K562 (cell line): Measurements from ENCODE around the gene DNM1. TPM values are rescaled to one million over a fixed set of nuclear protein-coding genes. Genes with fewer than 3 reads are reported as not detected.

Experiments
- ASH1L ChIP-seq: fragments of 450-650 bp; IDR thresholded peaks from 2 replicates; pipeline ENCODE4 v1.6.1; 2018; ENCODE audit warnings: borderline replicate concordance, mild to moderate bottlenecking, low read depth; ENCODE audit not compliant: partially characterized antibody
- CREB5 ChIP-seq: fragments of 250-450 bp; sonication (Bioruptor Pico); IDR thresholded peaks from 2 replicates; pipeline ENCODE4 v1.5.0; 2020; ENCODE audit warnings: mild to moderate bottlenecking
- E2F1 ChIP-seq: sonication (generic); formaldehyde crosslinking; IDR thresholded peaks from 2 replicates; pipeline ENCODE4 v1.8.1; 2023; ENCODE audit warnings: mild to moderate bottlenecking, missing genetic modification reagents, moderate library complexity
- GTF2E2 ChIP-seq: fragments of 200-800 bp; sonication (Bioruptor generic); IDR thresholded peaks from 2 replicates; pipeline ENCODE4 v1.6.1; 2016; ENCODE audit warnings: missing genetic modification characterization, missing compliant biosample characterization
- HLTF ChIP-seq: fragments of 450-650 bp; IDR thresholded peaks from 2 replicates; pipeline ENCODE4 v1.6.1; 2016
- HMG20A ChIP-seq: fragments of 450-650 bp; formaldehyde crosslinking; conservative IDR thresholded peaks from 2 replicates; pipeline ENCODE4 v1.4.0; 2020; ENCODE audit warnings: mild to moderate bottlenecking, mixed read lengths
- MCM3 ChIP-seq: fragments of 450-650 bp; IDR thresholded peaks from 2 replicates; pipeline ENCODE4 v1.6.1; 2016
- MEF2D ChIP-seq: conservative IDR thresholded peaks from 2 replicates; pipeline ENCODE4 v1.6.1; 2016; ENCODE audit warnings: low read depth, missing genetic modification characterization, missing compliant biosample characterization
- MNT ChIP-seq, 2 experiments: fragments of 450-650 bp; conservative IDR thresholded peaks; 2 replicates each; pipeline ENCODE4 v1.6.1; 2017; ENCODE audit warnings: mild to moderate bottlenecking in 2 of 2, moderate library complexity in 2 of 2
- MTA2 ChIP-seq: fragments of 450-650 bp; IDR thresholded peaks from 2 replicates; pipeline ENCODE4 v1.6.1; 2016; ENCODE audit warnings: low read depth
- MTA3 ChIP-seq: fragments of 450-650 bp; formaldehyde crosslinking; IDR thresholded peaks from 2 replicates; pipeline ENCODE4 v1.6.1; 2017; ENCODE audit warnings: mild to moderate bottlenecking, borderline replicate concordance
- PHF20 ChIP-seq: fragments of 450-650 bp; IDR thresholded peaks from 2 replicates; pipeline ENCODE4 v1.6.1; 2018; ENCODE audit not compliant: partially characterized antibody
- POU5F1 ChIP-seq: fragments of 150-350 bp; IDR thresholded peaks from 2 replicates; pipeline ENCODE4 v1.6.1; 2014; ENCODE audit warnings: borderline replicate concordance, low read length, low read depth, mild to moderate bottlenecking; ENCODE audit not compliant: partially characterized antibody
- SAP30 ChIP-seq: fragments of 200-600 bp; sonication (generic); IDR thresholded peaks from 2 replicates; pipeline ENCODE4 v1.6.1; 2012; ENCODE audit warnings: borderline replicate concordance, low read depth, mild to moderate bottlenecking, moderate library complexity, low read length, control low read depth, inconsistent platforms; ENCODE audit not compliant: insufficient read depth, poor library complexity, severe bottlenecking
- SNRNP70 ChIP-seq: fragments of 200-400 bp; formaldehyde crosslinking; optimal IDR thresholded peaks from 2 replicates; pipeline ENCODE3; 2017; ENCODE audit warnings: low read depth, low read length
- TEAD1 ChIP-seq, 2 experiments: fragments of 450-650 bp in 1 of 2; sonication (generic) in 1 of 2; formaldehyde crosslinking; IDR thresholded peaks; 2 replicates each; pipeline versions ENCODE4 v1.4.0 to v1.8.0; 2020 to 2022; ENCODE audit warnings: mild to moderate bottlenecking in 2 of 2, missing genetic modification reagents in 1 of 2
- TFE3 ChIP-seq: fragments of 450-650 bp; formaldehyde crosslinking; IDR thresholded peaks from 2 replicates; pipeline ENCODE4 v1.4.0; 2020; ENCODE audit warnings: mild to moderate bottlenecking, mixed read lengths
- THRAP3 ChIP-seq: fragments of 450-650 bp; IDR thresholded peaks from 2 replicates; pipeline ENCODE4 v1.6.1; 2016; ENCODE audit warnings: mild to moderate bottlenecking, inconsistent platforms, borderline replicate concordance
- ZBTB1 ChIP-seq: sonication (generic); formaldehyde crosslinking; IDR thresholded peaks from 2 replicates; pipeline ENCODE4 v1.8.1; 2023; ENCODE audit warnings: missing genetic modification reagents, low read depth, mild to moderate bottlenecking, borderline replicate concordance
- ZBTB2 ChIP-seq: fragments of 450-650 bp; IDR thresholded peaks from 2 replicates; pipeline ENCODE4 v1.6.1; 2016; ENCODE audit warnings: antibody characterized with exemption
- ZNF668 ChIP-seq: fragments of 250-450 bp; sonication (Bioruptor Pico); IDR thresholded peaks from 2 replicates; pipeline ENCODE4 v1.8.0; 2022; ENCODE audit warnings: mild to moderate bottlenecking, inconsistent platforms
- polyA plus RNA-seq, 8 experiments: library from polyadenylated mRNA; depleted of rRNA in 4 of 8; stranded (reverse) in 5 of 8; unstranded in 3 of 8; fragments of >200 nt; fragmentation: Nextera tagmentation in 2 of 8; fragmentation: Illumina TruSeq in 1 of 8; extraction: Ambion mirVana in 2 of 8; extraction: Trizol in 1 of 8; gene quantifications; 2 replicates each; pipeline versions ENCODE4 v1.2.1 to v1.2.3, GENCODE V29; 2011 to 2014; ENCODE audit warnings: inconsistent platforms in 1 of 8, missing spikeins in 1 of 8
- total RNA-seq, 7 experiments: library from RNA; depleted of rRNA in 6 of 7; stranded (reverse); fragments of >200 nt in 6 of 7; fragmentation: Illumina TruSeq in 2 of 7; extraction: Trizol in 2 of 7; gene quantifications; 2 replicates each; pipeline versions ENCODE4 v1.2.1 to v1.2.3, GENCODE V29; 2011 to 2021; ENCODE audit warnings: low replicate concordance in 1 of 7

DNM1 gene
- total and polyA plus RNA-seq, 9 of the 15 experiments (the other 6 are each of a cell fraction or from before 2014, with no cell fraction given): 0.39 to 23.1 (median 9.1) TPM

- TF ChIP-seq TFE3 (CRISPR knock-in tag) (no peak; the same call in 1 of the 2 replicates), GTF2E2 (tag) (peak; percentile 26; the same call in 1 of the 2 replicates), ASH1L (no peak), PHF20 (no peak), POU5F1 (peak; percentile 91), SAP30 (peak; percentile 90), MCM3 (no peak), MEF2D (tag) (no peak), HLTF (no peak), E2F1 (CRISPR knock-in tag) (peak; percentile 82), ZBTB1 (CRISPR knock-in tag) (no peak), SNRNP70 (no peak), THRAP3 (no peak), ZBTB2 (peak; percentile 86; the same call in 1 of the 2 replicates), MTA2 (no peak), MNT (conservative IDR thresholded peaks at IDR 0.05) (no peak), TEAD1 (CRISPR knock-in tag; IDR thresholded peaks at IDR 0.05) (0 out of 4 replicates have a peak, but pooled peaks of 1 of the 2 experiments have one; percentile 41), MTA3 (peak; percentile 88), CREB5 (CRISPR knock-in tag) (no peak), HMG20A (CRISPR knock-in tag) (no peak), ZNF668 (peak; percentile 80)
Measured at GRCh38 chr9:128203024-128203706, at the start of gene DNM1 (continued).
